Measurements from ENCODE around the gene GOT2.
"Not testable (repeated sequence)": the region's sequence is repeated elsewhere in the genome, so short reads cannot be mapped to it uniquely, and the experiment has no call there.

The GOT2 gene

DNA sequence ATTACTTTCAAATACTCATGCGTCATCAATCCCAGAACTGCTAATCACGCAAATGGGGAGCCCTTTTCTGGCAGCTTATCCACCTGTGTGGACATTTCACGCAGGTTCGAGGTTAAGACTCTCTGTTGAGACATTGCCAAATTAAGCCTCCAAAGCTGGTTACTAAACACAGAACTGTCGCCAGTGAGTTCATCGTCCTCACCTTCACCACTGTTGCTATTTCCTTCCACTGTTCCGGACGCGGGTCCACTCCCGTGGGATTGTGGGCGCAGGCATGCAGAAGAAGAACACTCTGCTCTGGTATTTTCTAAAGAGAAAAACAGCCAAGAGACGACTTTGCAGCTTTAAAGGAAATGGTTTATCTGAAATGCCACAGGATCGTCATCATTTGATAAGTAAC, 16.1 kb downstream of the GOT2 start:
- ATAC-seq (no peak), DNase-seq (no peak)

GRCh38 chr16:58716468-58716867, 17.6 kb downstream of the GOT2 start:
- ATAC-seq (no peak), DNase-seq (no peak)

GRCh38 chr16:58713742-58714141, 20.4 kb downstream of the GOT2 start:
- ATAC-seq (no peak), DNase-seq (no peak)

DNA sequence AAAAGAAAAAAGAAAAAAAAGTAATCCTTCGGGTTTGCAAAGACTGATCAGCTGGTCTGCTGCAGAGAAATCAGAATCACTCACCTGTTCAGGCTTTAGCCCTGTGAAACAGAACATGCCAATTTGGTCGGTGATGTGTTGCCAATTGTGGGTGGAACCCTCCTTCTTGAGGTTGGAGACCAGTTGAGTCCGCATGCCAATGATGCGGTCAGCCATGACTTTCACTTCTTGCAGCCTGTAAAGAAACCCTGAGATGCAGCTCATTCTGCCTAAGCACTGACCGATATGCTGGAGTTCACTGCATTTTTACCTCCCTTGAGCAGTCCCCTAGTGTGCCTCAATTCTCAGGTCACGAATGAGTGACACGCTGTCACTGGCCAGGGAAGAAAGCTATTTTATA, 24.8 kb downstream of the GOT2 start:
- ATAC-seq = no peak
- no peak for DNase-seq

GRCh38 chr16:58699151-58699550, 35.0 kb downstream of the GOT2 start:
- DNase-seq = no peak

DNA sequence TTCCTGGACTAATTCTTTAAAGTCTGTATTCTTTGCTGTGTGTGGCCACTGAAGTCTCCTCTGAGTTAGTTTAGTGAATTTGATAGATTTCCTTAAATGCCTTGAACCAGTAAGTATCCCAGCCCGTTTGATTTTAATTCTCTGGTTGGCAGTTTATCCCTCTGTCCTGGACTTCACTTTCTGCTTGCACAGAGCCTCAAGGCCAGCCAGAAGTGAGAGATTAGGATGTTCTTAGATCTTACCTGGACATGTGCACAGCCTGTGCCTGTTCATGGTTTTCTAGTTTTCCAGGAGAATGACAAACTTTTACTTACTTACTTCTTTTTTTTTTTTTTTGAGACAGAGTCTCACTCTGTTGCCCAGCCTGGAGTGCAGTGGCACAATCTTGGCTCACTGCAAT, 38.7 kb downstream of the GOT2 start:
- no peak for ATAC-seq
- no peak for DNase-seq

More at GRCh38 chr16:58699151-58699550, 35.0 kb downstream of the GOT2 start:
- ATAC-seq = no peak

- DNase-seq (no peak), ATAC-seq (no peak)
These were observed 41.7 kb downstream of the GOT2 start for GRCh38 chr16:58692450-58692849.

DNA sequence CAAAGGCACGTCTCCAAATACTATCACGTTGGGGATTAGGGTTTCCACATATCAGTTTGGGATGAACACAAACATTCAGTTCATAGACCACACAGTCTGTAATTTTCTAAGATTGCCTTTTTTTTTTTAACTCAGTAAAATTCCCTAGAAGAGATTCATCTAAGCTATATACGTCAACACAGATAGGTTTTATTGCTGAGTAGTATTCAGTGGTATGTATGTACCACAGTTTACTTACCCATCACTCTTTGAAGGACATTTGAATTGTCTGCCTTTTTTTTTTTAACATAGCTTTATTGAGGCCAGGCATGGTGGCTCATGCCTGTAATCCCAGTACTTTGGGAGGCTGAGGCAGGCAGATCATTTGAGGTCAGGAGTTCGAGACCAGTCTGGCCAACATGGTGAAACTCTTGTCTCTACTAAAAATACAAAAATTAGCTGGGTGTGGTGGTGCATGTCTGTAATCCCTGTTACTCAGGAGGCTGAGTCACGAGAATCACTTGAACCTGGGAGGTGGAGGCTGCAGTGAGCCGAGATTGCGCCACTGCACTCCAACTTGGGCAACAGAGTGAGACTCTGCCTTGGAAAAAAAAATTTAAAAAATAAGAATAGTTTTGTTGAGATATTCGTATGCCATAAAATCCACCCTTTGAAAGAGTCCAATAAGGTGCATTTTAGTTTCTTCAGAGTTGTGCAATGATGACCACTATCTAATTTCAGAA, 47.0 kb downstream of the GOT2 start:
- DNase-seq, ATAC-seq: not testable (repeated sequence)

DNA sequence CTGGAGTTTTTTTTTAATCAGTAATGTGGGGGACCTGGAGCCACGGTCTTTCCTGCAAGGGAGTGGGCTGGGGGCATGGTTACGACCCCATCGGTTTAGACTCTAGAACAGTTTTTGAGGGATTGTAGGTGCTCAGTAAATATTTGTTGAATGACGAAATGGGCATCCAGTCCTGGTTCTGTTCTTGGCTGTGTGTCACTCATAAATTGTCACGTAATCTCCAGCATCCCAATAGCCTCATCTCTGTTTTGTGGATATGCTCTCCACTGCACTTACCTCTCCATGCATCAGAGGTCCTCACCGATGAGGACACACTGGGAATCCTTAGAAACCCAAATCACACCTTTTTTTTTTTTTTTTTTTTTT, 49.0 kb downstream of the GOT2 start:
- no peak for DNase-seq
- ATAC-seq = no peak

DNA sequence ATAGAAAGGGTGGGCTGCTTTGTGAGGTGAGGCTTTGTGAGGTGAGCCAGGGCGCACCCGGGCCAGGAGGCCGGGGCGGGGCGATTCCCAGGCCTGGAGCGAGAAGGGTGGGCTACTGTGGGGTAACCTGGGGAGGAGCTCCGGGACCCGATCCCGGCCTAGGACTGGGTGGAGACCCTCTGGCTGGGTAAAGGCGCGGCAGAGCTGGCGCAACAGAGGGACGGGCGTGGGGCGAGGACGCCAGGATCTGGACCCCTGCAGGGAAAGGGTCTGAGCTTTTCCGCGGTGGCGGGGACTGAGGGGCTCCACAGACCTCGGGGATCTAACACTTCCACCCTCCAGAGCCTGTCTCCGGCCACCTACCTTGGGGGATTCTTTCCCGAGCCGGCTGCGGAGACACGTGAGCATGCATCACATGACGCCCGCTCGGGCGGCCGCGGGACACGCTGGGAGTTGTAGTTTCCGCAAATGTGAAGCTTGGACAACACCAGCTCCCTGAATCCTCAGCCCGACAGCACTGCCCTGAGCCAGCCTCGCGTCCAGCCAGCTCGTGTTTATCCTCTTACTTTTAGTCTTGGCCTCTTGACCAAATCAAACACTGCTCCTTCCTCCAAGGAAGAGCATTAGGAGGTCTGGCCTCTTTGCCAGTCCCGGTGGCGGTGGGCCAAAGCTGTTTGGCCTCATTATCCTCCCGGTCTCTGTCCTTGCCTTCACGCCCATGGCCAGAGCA, 49.6 kb downstream of the GOT2 start, which contains the start of gene SLC38A7:
Gene SLC38A7, minus strand, starts transcription at position 417 of the 730 bp plus-strand sequence. CDS start 4,644 bp downstream, outside the sequence.
- ATAC-seq (peak; percentile 94), DNase-seq (peak; percentile 81)

DNA sequence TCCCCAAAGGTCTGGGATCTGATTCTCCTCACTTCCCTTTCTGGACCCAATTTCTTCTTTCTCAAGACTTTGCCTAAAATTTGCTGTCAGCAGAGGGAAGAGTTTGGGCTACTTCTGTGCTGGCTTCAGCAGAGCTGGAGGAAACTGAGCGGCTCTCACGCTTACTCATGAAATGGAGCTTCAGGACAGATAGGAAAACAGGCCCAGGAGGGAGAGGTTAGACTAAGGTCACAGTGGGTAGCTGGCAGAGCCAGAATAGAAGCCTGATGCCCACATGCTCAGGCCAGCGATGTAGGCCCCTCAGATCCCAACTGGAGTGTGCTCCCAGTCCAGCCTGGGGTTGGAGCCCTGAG, 50.1 kb downstream of the GOT2 start:
- no peak for ATAC-seq

GRCh38 chr16:58679763-58680162, 54.4 kb downstream of the GOT2 start:
- ATAC-seq = no peak
- no peak for DNase-seq

More for the DNA sequence above, 50.1 kb downstream of the GOT2 start:
- DNase-seq = no peak

DNA sequence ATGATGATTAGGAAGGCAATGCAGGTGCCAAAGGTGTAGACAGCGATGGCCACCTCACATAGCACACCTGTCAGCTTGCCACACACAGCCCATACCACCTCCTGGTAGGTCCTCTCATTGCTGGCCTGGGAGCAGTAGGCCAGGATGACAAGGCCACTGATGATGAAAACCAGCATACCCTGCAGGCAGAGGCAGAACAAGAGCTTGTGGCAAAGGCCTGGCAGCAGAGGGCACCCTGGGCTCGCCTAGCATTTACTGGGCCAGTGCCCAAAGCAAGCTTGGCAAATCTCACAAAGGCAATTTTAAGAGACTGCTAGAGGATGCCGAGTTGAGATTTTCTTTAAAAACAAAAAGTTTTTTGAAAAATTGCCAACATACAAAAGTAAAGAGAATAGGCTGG, 55.4 kb downstream of the GOT2 start:
- DNase-seq (no peak), ATAC-seq (no peak)

DNA sequence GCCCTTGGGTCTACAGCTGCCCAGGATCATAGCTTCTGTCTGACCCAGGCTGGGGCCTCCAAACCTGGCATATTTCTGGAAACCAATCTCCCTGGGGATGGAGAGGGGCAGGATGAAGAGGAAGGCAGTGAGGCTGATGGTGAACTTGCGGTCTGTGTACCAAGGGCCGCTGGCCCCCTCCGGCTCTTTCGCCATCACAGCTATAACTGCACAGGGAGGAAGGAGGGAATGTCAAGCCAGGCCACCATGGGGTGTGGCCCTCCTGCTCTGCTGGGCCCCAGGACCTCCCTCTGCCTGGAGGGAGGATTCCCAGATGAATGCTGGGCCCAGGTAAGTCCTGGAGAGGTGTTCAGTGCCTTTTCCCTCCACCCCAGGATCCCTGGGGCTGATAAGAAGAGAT, 55.8 kb downstream of the GOT2 start:
- DNase-seq (no peak), ATAC-seq (no peak)

- DNase-seq (no peak), ATAC-seq (no peak)
These were observed 63.1 kb downstream of the GOT2 start for GRCh38 chr16:58670946-58671583.

GRCh38 chr16:58670177-58670576, 63.9 kb downstream of the GOT2 start:
- DNase-seq (no peak), ATAC-seq (no peak)

DNA sequence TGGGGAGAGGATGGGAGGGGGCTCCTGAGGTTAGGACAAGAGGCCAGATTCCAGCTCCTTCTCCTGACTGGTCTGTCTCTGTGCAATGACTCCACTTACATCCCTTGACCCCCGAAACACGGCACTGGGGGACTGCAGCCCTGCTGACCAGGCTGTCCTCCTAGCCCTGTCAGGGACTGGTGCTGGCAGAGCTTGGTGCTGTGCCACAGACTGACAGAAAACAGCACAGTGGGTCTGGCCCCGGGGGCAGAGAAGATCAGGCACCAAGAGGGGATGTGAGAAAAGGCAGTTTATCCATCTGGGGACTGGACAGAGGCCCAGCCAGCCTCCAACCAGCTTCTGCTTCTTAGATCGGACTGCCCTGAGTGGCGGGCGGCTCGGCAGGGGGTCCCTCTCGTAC, 68.9 kb downstream of the GOT2 start:
- DNase-seq (no peak), ATAC-seq (no peak)

DNA sequence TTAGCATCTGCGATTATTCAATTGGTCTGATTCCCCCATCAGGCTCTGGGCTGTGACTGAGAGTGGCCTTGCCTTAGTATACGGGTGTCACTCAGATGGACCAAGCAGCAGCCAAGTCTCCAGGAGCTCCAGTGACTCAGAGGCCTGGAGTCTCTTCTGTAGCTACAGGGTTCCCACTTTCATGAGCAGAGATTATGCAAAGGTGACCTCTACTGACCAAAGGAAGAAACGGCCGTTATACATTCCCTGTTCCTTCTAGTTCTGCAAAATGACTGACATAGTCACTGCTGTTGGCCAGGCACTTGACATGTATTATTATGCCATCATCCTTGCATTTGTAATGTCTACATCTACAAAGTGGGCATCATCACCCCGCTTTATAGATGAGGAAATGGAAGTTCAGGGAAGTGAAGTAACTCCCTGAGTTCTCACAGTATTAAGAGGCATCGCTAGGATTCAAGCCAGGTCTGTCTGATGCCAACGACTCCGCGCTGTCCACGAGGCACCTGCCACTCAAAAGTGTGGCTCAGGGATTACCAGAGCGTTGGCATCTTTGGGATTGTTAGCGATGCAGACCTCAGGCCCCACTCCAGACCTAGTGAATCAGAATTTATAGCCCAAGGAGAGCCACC, 72.8 kb downstream of the GOT2 start:
- peak; percentile 74 for ATAC-seq
- peak; percentile 7 for DNase-seq

- ATAC-seq, DNase-seq: not testable (repeated sequence)
These were observed 74.2 kb downstream of the GOT2 start for GRCh38 chr16:58659911-58660310.

GRCh38 chr16:58658796-58659211, 75.3 kb downstream of the GOT2 start:
- no peak for ATAC-seq
- DNase-seq = no peak
